ENCODE results near the gene XYLT1. TPM values are rescaled to one million over a fixed set of nuclear protein-coding genes. Genes with fewer than 3 reads are reported as not detected.

XYLT1 gene
- total RNA-seq, 1 donor from 2014 or later: 9.4 TPM

GRCh38 chr16:17196526-17196925, 274.2 kb downstream of the XYLT1 start:
- peaks cover 0 to 3% (median 0%) of the 10 kb centered on the region in 3 donors for H3K4me1 ChIP-seq (ENCODE audit: control insufficient read depth in 3 of 3, insufficient read depth in 3 of 3, low read length in 3 of 3)
- no peaks in the 10 kb centered on the region for H3K9me3 ChIP-seq (ENCODE audit: control insufficient read depth in 3 of 3, low read length in 3 of 3)
- H3K27me3 ChIP-seq (ENCODE audit: control insufficient read depth in 3 of 3, insufficient read depth in 3 of 3, low read length in 3 of 3): no peaks in the 10 kb centered on the region
- peaks cover 0 to 8% (median 3%) of the 10 kb centered on the region in 3 donors for H3K36me3 ChIP-seq (ENCODE audit: control insufficient read depth in 3 of 3, insufficient read depth in 3 of 3, low read length in 3 of 3)
- H3K9ac ChIP-seq (ENCODE audit: low read depth in 1 of 3, low read length in 3 of 3): no peak overlapping the region
- no peak overlapping the region for H3K4me3 ChIP-seq (ENCODE audit: low read length in 3 of 3)
- H3K27ac ChIP-seq (ENCODE audit: low read depth, low read length): no peak overlapping the region

GRCh38 chr16:17194190-17194780, 276.5 kb downstream of the XYLT1 start:
- H3K9ac ChIP-seq (ENCODE audit: low read depth in 1 of 3, low read length in 3 of 3): no peak overlapping the region
- no peaks in the 10 kb centered on the region for H3K9me3 ChIP-seq (ENCODE audit: control insufficient read depth in 3 of 3, low read length in 3 of 3)
- peaks cover 0 to 3% (median 0%) of the 10 kb centered on the region in 3 donors for H3K4me1 ChIP-seq (ENCODE audit: control insufficient read depth in 3 of 3, insufficient read depth in 3 of 3, low read length in 3 of 3)
- no peak overlapping the region for H3K4me3 ChIP-seq (ENCODE audit: low read length in 3 of 3)
- no peak overlapping the region for H3K27ac ChIP-seq (ENCODE audit: low read depth, low read length)
- peaks cover 0 to 4% (median 0%) of the 10 kb centered on the region in 3 donors for H3K36me3 ChIP-seq (ENCODE audit: control insufficient read depth in 3 of 3, insufficient read depth in 3 of 3, low read length in 3 of 3)
- H3K27me3 ChIP-seq (ENCODE audit: control insufficient read depth in 3 of 3, insufficient read depth in 3 of 3, low read length in 3 of 3): no peaks in the 10 kb centered on the region

- Histone ChIP-seq H3K27ac (ENCODE audit: low read depth, low read length) (no peak overlapping the region), H3K4me1 (ENCODE audit: control insufficient read depth in 3 of 3, insufficient read depth in 3 of 3, low read length in 3 of 3) (peaks cover 0 to 3% (median 0%) of the 10 kb centered on the region in 3 donors), H3K9me3 (ENCODE audit: control insufficient read depth in 3 of 3, low read length in 3 of 3) (no peaks in the 10 kb centered on the region), H3K4me3 (ENCODE audit: low read length in 3 of 3) (no peak overlapping the region), H3K27me3 (ENCODE audit: control insufficient read depth in 3 of 3, insufficient read depth in 3 of 3, low read length in 3 of 3) (no peaks in the 10 kb centered on the region), H3K9ac (ENCODE audit: low read depth in 1 of 3, low read length in 3 of 3) (no peak overlapping the region), H3K36me3 (ENCODE audit: control insufficient read depth in 3 of 3, insufficient read depth in 3 of 3, low read length in 3 of 3) (peaks cover 0 to 4% (median 0%) of the 10 kb centered on the region in 3 donors)
Observed at GRCh38 chr16:17193566-17194100, 277.1 kb downstream of the XYLT1 start.

- peaks cover 0 to 2% (median 0%) of the 10 kb centered on the region in 3 donors for H3K36me3 ChIP-seq (ENCODE audit: control insufficient read depth in 3 of 3, insufficient read depth in 3 of 3, low read length in 3 of 3)
- no peaks in the 10 kb centered on the region for H3K9me3 ChIP-seq (ENCODE audit: control insufficient read depth in 3 of 3, low read length in 3 of 3)
- no peak overlapping the region for H3K27ac ChIP-seq (ENCODE audit: low read depth, low read length)
- H3K27me3 ChIP-seq (ENCODE audit: control insufficient read depth in 3 of 3, insufficient read depth in 3 of 3, low read length in 3 of 3): no peaks in the 10 kb centered on the region
- no peak overlapping the region for H3K4me3 ChIP-seq (ENCODE audit: low read length in 3 of 3)
- H3K9ac ChIP-seq (ENCODE audit: low read depth in 1 of 3, low read length in 3 of 3): no peak overlapping the region
- no peaks in the 10 kb centered on the region for H3K4me1 ChIP-seq (ENCODE audit: control insufficient read depth in 3 of 3, insufficient read depth in 3 of 3, low read length in 3 of 3)
Observed at GRCh38 chr16:17184026-17184425, 286.7 kb downstream of the XYLT1 start.

- Histone ChIP-seq H3K4me1 (ENCODE audit: control insufficient read depth in 3 of 3, insufficient read depth in 3 of 3, low read length in 3 of 3) (no peaks in the 10 kb centered on the region), H3K4me3 (ENCODE audit: low read length in 3 of 3) (no peak overlapping the region), H3K36me3 (ENCODE audit: control insufficient read depth in 3 of 3, insufficient read depth in 3 of 3, low read length in 3 of 3) (peaks cover 0 to 2% (median 0%) of the 10 kb centered on the region in 3 donors), H3K9me3 (ENCODE audit: control insufficient read depth in 3 of 3, low read length in 3 of 3) (no peaks in the 10 kb centered on the region), H3K9ac (ENCODE audit: low read depth in 1 of 3, low read length in 3 of 3) (no peak overlapping the region), H3K27ac (ENCODE audit: low read depth, low read length) (no peak overlapping the region), H3K27me3 (ENCODE audit: control insufficient read depth in 3 of 3, insufficient read depth in 3 of 3, low read length in 3 of 3) (no peaks in the 10 kb centered on the region)
Observed at GRCh38 chr16:17177959-17178905, 292.5 kb downstream of the XYLT1 start.

GRCh38 chr16:17177242-17177958, 293.4 kb downstream of the XYLT1 start:
- H3K4me1 ChIP-seq (ENCODE audit: control insufficient read depth in 3 of 3, insufficient read depth in 3 of 3, low read length in 3 of 3): no peaks in the 10 kb centered on the region
- H3K36me3 ChIP-seq (ENCODE audit: control insufficient read depth in 3 of 3, insufficient read depth in 3 of 3, low read length in 3 of 3): no peaks in the 10 kb centered on the region
- no peak overlapping the region for H3K4me3 ChIP-seq (ENCODE audit: low read length in 3 of 3)
- no peak overlapping the region for H3K27ac ChIP-seq (ENCODE audit: low read depth, low read length)
- no peak overlapping the region for H3K9ac ChIP-seq (ENCODE audit: low read depth in 1 of 3, low read length in 3 of 3)
- no peaks in the 10 kb centered on the region for H3K27me3 ChIP-seq (ENCODE audit: control insufficient read depth in 3 of 3, insufficient read depth in 3 of 3, low read length in 3 of 3)
- H3K9me3 ChIP-seq (ENCODE audit: control insufficient read depth in 3 of 3, low read length in 3 of 3): no peaks in the 10 kb centered on the region

GRCh38 chr16:17176199-17176598, 294.6 kb downstream of the XYLT1 start:
- Histone ChIP-seq H3K9ac (ENCODE audit: low read depth in 1 of 3, low read length in 3 of 3) (no peak overlapping the region), H3K27me3 (ENCODE audit: control insufficient read depth in 3 of 3, insufficient read depth in 3 of 3, low read length in 3 of 3) (no peaks in the 10 kb centered on the region), H3K36me3 (ENCODE audit: control insufficient read depth in 3 of 3, insufficient read depth in 3 of 3, low read length in 3 of 3) (no peaks in the 10 kb centered on the region), H3K27ac (ENCODE audit: low read depth, low read length) (no peak overlapping the region), H3K4me1 (ENCODE audit: control insufficient read depth in 3 of 3, insufficient read depth in 3 of 3, low read length in 3 of 3) (no peaks in the 10 kb centered on the region), H3K4me3 (ENCODE audit: low read length in 3 of 3) (no peak overlapping the region), H3K9me3 (ENCODE audit: control insufficient read depth in 3 of 3, low read length in 3 of 3) (no peaks in the 10 kb centered on the region)

GRCh38 chr16:17173281-17173680, 297.5 kb downstream of the XYLT1 start:
- Histone ChIP-seq H3K36me3 (ENCODE audit: control insufficient read depth in 3 of 3, insufficient read depth in 3 of 3, low read length in 3 of 3) (no peaks in the 10 kb centered on the region), H3K9ac (ENCODE audit: low read depth in 1 of 3, low read length in 3 of 3) (no peak overlapping the region), H3K27ac (ENCODE audit: low read depth, low read length) (no peak overlapping the region), H3K9me3 (ENCODE audit: control insufficient read depth in 3 of 3, low read length in 3 of 3) (no peaks in the 10 kb centered on the region), H3K4me3 (ENCODE audit: low read length in 3 of 3) (no peak overlapping the region), H3K27me3 (ENCODE audit: control insufficient read depth in 3 of 3, insufficient read depth in 3 of 3, low read length in 3 of 3) (no peaks in the 10 kb centered on the region), H3K4me1 (ENCODE audit: control insufficient read depth in 3 of 3, insufficient read depth in 3 of 3, low read length in 3 of 3) (no peaks in the 10 kb centered on the region)

GRCh38 chr16:17171250-17172143, 299.3 kb downstream of the XYLT1 start:
- no peak overlapping the region for H3K9ac ChIP-seq (ENCODE audit: low read depth in 1 of 3, low read length in 3 of 3)
- H3K27ac ChIP-seq (ENCODE audit: low read depth, low read length): no peak overlapping the region
- H3K4me3 ChIP-seq (ENCODE audit: low read length in 3 of 3): no peak overlapping the region
- H3K27me3 ChIP-seq (ENCODE audit: control insufficient read depth in 3 of 3, insufficient read depth in 3 of 3, low read length in 3 of 3): no peaks in the 10 kb centered on the region
- H3K36me3 ChIP-seq (ENCODE audit: control insufficient read depth in 3 of 3, insufficient read depth in 3 of 3, low read length in 3 of 3): no peaks in the 10 kb centered on the region
- no peaks in the 10 kb centered on the region for H3K4me1 ChIP-seq (ENCODE audit: control insufficient read depth in 3 of 3, insufficient read depth in 3 of 3, low read length in 3 of 3)
- no peaks in the 10 kb centered on the region for H3K9me3 ChIP-seq (ENCODE audit: control insufficient read depth in 3 of 3, low read length in 3 of 3)
